Measurements from ENCODE around the gene TTLL10. TPM values are rescaled to one million over a fixed set of nuclear protein-coding genes. Genes with fewer than 3 reads are reported as not detected.

Gene TTLL10
- total and polyA plus RNA-seq, 2 of the 4 experiments (the other 2 are of a cell fraction): not detected

DNA sequence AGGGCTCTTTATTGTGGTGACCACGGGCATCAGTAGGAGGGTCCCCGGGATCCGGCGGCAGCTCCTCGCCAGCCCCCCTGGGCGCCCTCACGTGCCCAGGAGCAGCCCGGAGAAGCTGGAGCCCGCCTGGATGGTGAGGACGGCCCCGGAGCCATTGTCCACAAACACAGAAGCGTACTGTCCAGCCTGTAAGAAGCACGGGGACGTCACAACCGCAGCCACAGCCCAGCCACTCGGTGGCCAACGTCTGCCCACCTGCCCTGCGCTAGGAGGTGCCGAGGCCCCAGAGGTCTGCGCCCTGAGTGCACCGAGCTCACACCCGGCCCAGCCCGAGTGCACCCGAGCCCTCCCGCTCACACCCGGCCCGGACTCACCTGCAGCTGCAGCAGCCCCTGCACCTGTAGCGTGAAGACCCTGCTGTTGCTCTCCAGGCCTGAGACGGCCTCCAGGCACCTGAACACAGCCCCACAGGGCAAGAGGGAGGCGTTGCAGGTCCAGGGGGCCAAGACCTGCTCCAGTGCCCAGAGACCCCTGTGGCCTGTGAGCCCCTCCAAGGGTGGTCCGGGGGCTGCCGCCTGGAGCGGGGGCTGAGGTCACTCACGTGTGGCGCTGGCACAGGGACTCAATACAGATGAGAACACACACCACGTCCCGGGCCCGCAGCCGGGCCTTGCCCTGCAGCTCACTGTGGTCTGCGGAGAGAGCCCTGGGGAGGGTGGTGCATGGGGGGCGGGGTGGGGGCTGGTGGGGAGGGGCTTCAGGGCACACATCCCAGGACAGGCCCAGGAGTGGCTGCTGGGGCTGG lies 69.0 kb downstream of the TTLL10 start:
- H2AK5ac ChIP-seq (ENCODE audit: low read depth, low read length): no peak overlapping the region
- no peak overlapping the region for H2AFZ ChIP-seq (replicated peaks; ENCODE audit: low read length, poor library complexity)
- ATAC-seq (ENCODE audit: low read depth): no peak
- H4K20me1 ChIP-seq (ENCODE audit: insufficient read depth, low read length): no peaks in the 10 kb centered on the region
- H3K27me3 ChIP-seq (ENCODE audit: control insufficient read depth, insufficient read depth, low read length): no peaks in the 10 kb centered on the region
- no peak overlapping the region for H2BK120ac ChIP-seq (ENCODE audit: low read depth, low read length)
- no peak overlapping the region for H3K4ac ChIP-seq (ENCODE audit: low read depth, low read length)
- H3K23ac ChIP-seq (ENCODE audit: low read depth, low read length): no peak overlapping the region
- H3K36me3 ChIP-seq (ENCODE audit: control insufficient read depth, insufficient read depth, low read length): peaks cover 2% of the 10 kb centered on the region; the same call in 1 of the 2 replicates
- no TSS peak for BruUV-seq (replicated peaks)
- POLR2A ChIA-PET (ENCODE audit: unreplicated experiment): no interaction called here
- H4K91ac ChIP-seq (ENCODE audit: insufficient read depth, low read depth, low read length): no peak overlapping the region
- no peaks in the 10 kb centered on the region for H3K9me1 ChIP-seq (ENCODE audit: insufficient read depth, low read length)
- no peak overlapping the region for H2BK5ac ChIP-seq (ENCODE audit: low read depth, low read length, poor library complexity, severe bottlenecking)
- DNase-seq: no peak
- no peak overlapping the region for H4K8ac ChIP-seq (ENCODE audit: low read depth in 2 of 2, low read length in 2 of 2)
- TF ChIP-seq RCOR1 (IDR thresholded peaks at IDR 0.05; ENCODE audit: insufficient replicate concordance, low read length) (no peak), FOS (IDR thresholded peaks at IDR 0.05; ENCODE audit: low read depth, low read length) (no peak), RAD21 (IDR thresholded peaks at IDR 0.05; ENCODE audit: low read length) (no peak)
- TF ChIP-seq, protein P1, sequence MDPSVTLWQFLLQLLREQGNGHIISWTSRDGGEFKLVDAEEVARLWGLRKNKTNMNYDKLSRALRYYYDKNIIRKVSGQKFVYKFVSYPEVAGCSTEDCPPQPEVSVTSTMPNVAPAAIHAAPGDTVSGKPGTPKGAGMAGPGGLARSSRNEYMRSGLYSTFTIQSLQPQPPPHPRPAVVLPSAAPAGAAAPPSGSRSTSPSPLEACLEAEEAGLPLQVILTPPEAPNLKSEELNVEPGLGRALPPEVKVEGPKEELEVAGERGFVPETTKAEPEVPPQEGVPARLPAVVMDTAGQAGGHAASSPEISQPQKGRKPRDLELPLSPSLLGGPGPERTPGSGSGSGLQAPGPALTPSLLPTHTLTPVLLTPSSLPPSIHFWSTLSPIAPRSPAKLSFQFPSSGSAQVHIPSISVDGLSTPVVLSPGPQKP (IDR thresholded peaks at IDR 0.05; ENCODE audit: borderline replicate concordance, low read depth, low read length): no peak
- H2AK9ac ChIP-seq (replicated peaks; ENCODE audit: low read depth, low read length, poor library complexity): no peak overlapping the region
- intact Hi-C loops (cut with micrococcal nuclease) (no loop called here), dilution Hi-C loops (cut with HindIII; ENCODE audit: low sequenced_read_pairs, unreplicated experiment) (no loop called here), in situ Hi-C loops (cut with MboI; ENCODE audit: low sequenced_read_pairs) (no loop called here)
- WGBS, 2 experiments (ENCODE audit: extremely low coverage in 2 of 2, insufficient read length in 1 of 2): 92% methylated on average over 29 of the region's 41 CpGs; no CpG with 5 or more reads in 1 of the 2 experiments
- no peaks in the 10 kb centered on the region for H3K79me1 ChIP-seq (ENCODE audit: low read depth in 1 of 2, low read length in 2 of 2)
- CTCF ChIA-PET: no interaction called here
- H3K4me2 ChIP-seq (ENCODE audit: low read depth, low read length): no peak overlapping the region
- no peak overlapping the region for H3K18ac ChIP-seq (ENCODE audit: low read depth, low read length)
- no peak overlapping the region for H2BK20ac ChIP-seq (ENCODE audit: low read depth, low read length)
- H3K4me3 ChIP-seq (ENCODE audit: insufficient read depth, low read depth, low read length): no peak overlapping the region
- H2BK15ac ChIP-seq (ENCODE audit: low read depth, low read length): no peak overlapping the region
- H3K56ac ChIP-seq (ENCODE audit: extremely low read depth, insufficient read depth, low read length): no peak overlapping the region
- H4K5ac ChIP-seq (ENCODE audit: low read depth, low read length): no peak overlapping the region
- H3K9me3 ChIP-seq (ENCODE audit: control insufficient read depth, insufficient read depth, low read length): no peaks in the 10 kb centered on the region
- H3K9ac ChIP-seq (ENCODE audit: low read depth, low read length): no peak overlapping the region
- no peak overlapping the region for H3K27ac ChIP-seq (ENCODE audit: insufficient read depth, low read length)
- no peak overlapping the region for H3K14ac ChIP-seq (replicated peaks; ENCODE audit: low read depth, low read length)
- peaks cover 13% of the 10 kb centered on the region for H3K4me1 ChIP-seq (ENCODE audit: control insufficient read depth, insufficient read depth, low read length)
